ENCODE data around the gene AAK1.

AAK1 gene

GRCh38 chr2:69617744-69618143 lies 25.8 kb downstream of the AAK1 start:
- Histone ChIP-seq H3K27ac (ENCODE audit: low read length) (no peak overlapping the region), H3K9me3 (ENCODE audit: insufficient read depth, low read length) (no peaks in the 10 kb centered on the region), H3K27me3 (ENCODE audit: low read depth, low read length) (no peaks in the 10 kb centered on the region), H3K79me2 (ENCODE audit: low read length) (no peaks in the 10 kb centered on the region), H3K36me3 (replicated peaks; ENCODE audit: low read depth, low read length) (no peaks in the 10 kb centered on the region), H4K20me1 (ENCODE audit: insufficient read depth, low read length) (no peaks in the 10 kb centered on the region), H3K4me2 (ENCODE audit: low read length) (no peak overlapping the region), H2AFZ (ENCODE audit: low read depth, low read length) (no peak overlapping the region), H3K4me3 (ENCODE audit: low read length) (no peak overlapping the region), H3K9ac (ENCODE audit: low read length) (no peak overlapping the region), H3K4me1 (ENCODE audit: low read length) (no peaks in the 10 kb centered on the region)
- TF ChIP-seq CTCF (IDR thresholded peaks at IDR 0.05; ENCODE audit: low read depth, low read length) (no peak), EZH2phosphoT487 (IDR thresholded peaks at IDR 0.05; ENCODE audit: low read depth) (no peak)

- no peak overlapping the region for H3K9ac ChIP-seq (ENCODE audit: low read length)
- H3K4me3 ChIP-seq (ENCODE audit: low read length), result no peak overlapping the region
- H3K9me3 ChIP-seq (ENCODE audit: insufficient read depth, low read length), result no peaks in the 10 kb centered on the region
- H4K20me1 ChIP-seq (ENCODE audit: insufficient read depth, low read length), result no peaks in the 10 kb centered on the region
- no peak for TF ChIP-seq EZH2phosphoT487 (IDR thresholded peaks at IDR 0.05; ENCODE audit: low read depth)
- no peak for TF ChIP-seq CTCF (IDR thresholded peaks at IDR 0.05; ENCODE audit: low read depth, low read length)
- H2AFZ ChIP-seq (ENCODE audit: low read depth, low read length), result no peak overlapping the region
- no peaks in the 10 kb centered on the region for H3K79me2 ChIP-seq (ENCODE audit: low read length)
- no peaks in the 10 kb centered on the region for H3K36me3 ChIP-seq (replicated peaks; ENCODE audit: low read depth, low read length)
- H3K4me1 ChIP-seq (ENCODE audit: low read length), result no peaks in the 10 kb centered on the region
- H3K27ac ChIP-seq (ENCODE audit: low read length), result no peak overlapping the region
- H3K4me2 ChIP-seq (ENCODE audit: low read length), result no peak overlapping the region
- H3K27me3 ChIP-seq (ENCODE audit: low read depth, low read length), result no peaks in the 10 kb centered on the region
These were observed 26.8 kb downstream of the AAK1 start for GRCh38 chr2:69616755-69617154.

GRCh38 chr2:69615969-69616368 lies 27.6 kb downstream of the AAK1 start:
- Histone ChIP-seq H3K27ac (ENCODE audit: low read length) (no peak overlapping the region), H3K27me3 (ENCODE audit: low read depth, low read length) (no peaks in the 10 kb centered on the region)

GRCh38 chr2:69615078-69615625 lies 28.4 kb downstream of the AAK1 start:
- no peaks in the 10 kb centered on the region for H3K79me2 ChIP-seq (ENCODE audit: low read length)
- no peaks in the 10 kb centered on the region for H3K36me3 ChIP-seq (replicated peaks; ENCODE audit: low read depth, low read length)
- no peak overlapping the region for H3K4me3 ChIP-seq (ENCODE audit: low read length)
- H2AFZ ChIP-seq (ENCODE audit: low read depth, low read length), result no peak overlapping the region
- no peak overlapping the region for H3K9ac ChIP-seq (ENCODE audit: low read length)
- no peaks in the 10 kb centered on the region for H3K27me3 ChIP-seq (ENCODE audit: low read depth, low read length)
- H4K20me1 ChIP-seq (ENCODE audit: insufficient read depth, low read length), result no peaks in the 10 kb centered on the region
- no peaks in the 10 kb centered on the region for H3K9me3 ChIP-seq (ENCODE audit: insufficient read depth, low read length)
- no peak overlapping the region for H3K27ac ChIP-seq (ENCODE audit: low read length)
- H3K4me2 ChIP-seq (ENCODE audit: low read length), result no peak overlapping the region
- TF ChIP-seq CTCF (IDR thresholded peaks at IDR 0.05; ENCODE audit: low read depth, low read length) (no peak), EZH2phosphoT487 (IDR thresholded peaks at IDR 0.05; ENCODE audit: low read depth) (no peak)
- H3K4me1 ChIP-seq (ENCODE audit: low read length), result no peaks in the 10 kb centered on the region

More at GRCh38 chr2:69615969-69616368, 27.6 kb downstream of the AAK1 start:
- no peak overlapping the region for H3K4me3 ChIP-seq (ENCODE audit: low read length)
- no peak overlapping the region for H3K4me2 ChIP-seq (ENCODE audit: low read length)
- no peaks in the 10 kb centered on the region for H3K36me3 ChIP-seq (replicated peaks; ENCODE audit: low read depth, low read length)
- H3K4me1 ChIP-seq (ENCODE audit: low read length), result no peaks in the 10 kb centered on the region
- no peaks in the 10 kb centered on the region for H4K20me1 ChIP-seq (ENCODE audit: insufficient read depth, low read length)
- no peaks in the 10 kb centered on the region for H3K79me2 ChIP-seq (ENCODE audit: low read length)
- TF ChIP-seq CTCF (IDR thresholded peaks at IDR 0.05; ENCODE audit: low read depth, low read length) (no peak), EZH2phosphoT487 (IDR thresholded peaks at IDR 0.05; ENCODE audit: low read depth) (no peak)
- no peak overlapping the region for H2AFZ ChIP-seq (ENCODE audit: low read depth, low read length)
- H3K9me3 ChIP-seq (ENCODE audit: insufficient read depth, low read length), result no peaks in the 10 kb centered on the region
- H3K9ac ChIP-seq (ENCODE audit: low read length), result no peak overlapping the region

All from OCI-LY3 (cell line).